Cardiac fibroblast (primary cell): ENCODE measurements around the gene TFB2M.
A peak's percentile ranks its signal among the peaks of the same experiment; 100 is the strongest.
"Not testable (repeated sequence)": the region's sequence is repeated elsewhere in the genome, so short reads cannot be mapped to it uniquely, and the experiment has no call there.

Experiments used
- DNase-seq, 2 donors: peaks; one replicate each; pipeline versions ENCODE4 v3.0.0 to v3.0.0-alpha.2; 2010; ENCODE audit warnings: low read depth in 2 of 2
- H3K4me3 ChIP-seq, 2 donors: replicated peaks in 1 of 2; 1 replicate in 1 of 2; 2 replicates in 1 of 2; pipeline ENCODE4 v1.5.1; 2011; ENCODE audit warnings: low read depth in 2 of 2, low read length in 2 of 2, mild to moderate bottlenecking in 2 of 2, moderate library complexity in 1 of 2
- CTCF ChIP-seq: IDR thresholded peaks from one replicate; pipeline ENCODE4 v1.5.1; 2011; ENCODE audit warnings: low read depth, mild to moderate bottlenecking, low read length, inconsistent platforms

TFB2M gene

GRCh38 chr1:246577082-246577719 is 11.1 kb upstream of the TFB2M start:
- no peak overlapping the region for H3K4me3 ChIP-seq
- no peak for TF ChIP-seq CTCF
- no peak for DNase-seq

GRCh38 chr1:246576709-246577032 is 10.6 kb upstream of the TFB2M start:
- no peak for TF ChIP-seq CTCF
- no peak for DNase-seq
- H3K4me3 ChIP-seq = no peak overlapping the region

- no peak overlapping the region for H3K4me3 ChIP-seq
- no peak for TF ChIP-seq CTCF
- peak in 1 of 2 donors; percentile 67 for DNase-seq
Measured at GRCh38 chr1:246573491-246573890, 7.4 kb upstream of the TFB2M start.

- no peak for DNase-seq
- H3K4me3 ChIP-seq = no peak overlapping the region
- TF ChIP-seq CTCF = no peak
Measured at GRCh38 chr1:246572785-246573184, 6.7 kb upstream of the TFB2M start.

GRCh38 chr1:246571953-246572352 is 5.9 kb upstream of the TFB2M start:
- no peak overlapping the region for H3K4me3 ChIP-seq
- no peak for DNase-seq
- no peak for TF ChIP-seq CTCF

GRCh38 chr1:246571309-246571708 is 5.2 kb upstream of the TFB2M start:
- not testable (repeated sequence) for H3K4me3 ChIP-seq
- DNase-seq = peak in 1 of 2 donors; percentile 29

- H3K4me3 ChIP-seq = no peak overlapping the region
- DNase-seq = peak; percentile 25 to 70
Measured at GRCh38 chr1:246569248-246570238, 3.5 kb upstream of the TFB2M start.

More at GRCh38 chr1:246569248-246570238, 3.5 kb upstream of the TFB2M start:
- TF ChIP-seq CTCF = no peak
